ENCODE data around the gene OTUD5.
A peak's percentile ranks its signal among the peaks of the same experiment; 100 is the strongest.
"Not testable (repeated sequence)": the region's sequence is repeated elsewhere in the genome, so short reads cannot be mapped to it uniquely, and the experiment has no call there.

Gene OTUD5

DNA sequence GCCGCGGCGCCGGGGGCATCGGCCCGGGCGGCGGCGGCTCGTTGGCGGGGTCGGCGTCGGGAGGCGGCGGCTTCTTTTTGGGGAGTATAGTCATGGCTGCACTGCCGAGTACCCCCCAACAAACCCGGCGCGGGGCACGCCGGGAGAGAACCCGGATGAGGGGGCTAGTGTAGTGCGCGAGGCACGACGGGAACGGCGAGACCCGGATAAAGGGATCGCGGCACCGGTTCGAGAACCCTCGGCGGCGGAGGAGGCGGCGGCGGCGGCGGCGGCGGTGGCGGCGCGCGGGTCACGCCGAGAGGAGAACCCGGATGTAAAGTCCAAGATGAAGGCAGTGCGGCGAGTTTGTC is at the start of gene OTUD5:
OTUD5 (minus strand) TSS at position 131 of the 350 bp plus-strand sequence; CDS start at position 94, 37 bp downstream.
- DNase-seq = peak; percentile 58 to 62

GRCh38 chrX:49003696-49004095 is 46.3 kb upstream of the OTUD5 start:
- DNase-seq = no peak

GRCh38 chrX:49002091-49002935 is 44.9 kb upstream of the OTUD5 start, which contains the start of gene GRIPAP1:
TSS of gene GRIPAP1 (minus strand) at chrX:49002264. CDS start at chrX:49002229, 35 bp downstream.
- DNase-seq = peak; percentile 71 to 75

DNA sequence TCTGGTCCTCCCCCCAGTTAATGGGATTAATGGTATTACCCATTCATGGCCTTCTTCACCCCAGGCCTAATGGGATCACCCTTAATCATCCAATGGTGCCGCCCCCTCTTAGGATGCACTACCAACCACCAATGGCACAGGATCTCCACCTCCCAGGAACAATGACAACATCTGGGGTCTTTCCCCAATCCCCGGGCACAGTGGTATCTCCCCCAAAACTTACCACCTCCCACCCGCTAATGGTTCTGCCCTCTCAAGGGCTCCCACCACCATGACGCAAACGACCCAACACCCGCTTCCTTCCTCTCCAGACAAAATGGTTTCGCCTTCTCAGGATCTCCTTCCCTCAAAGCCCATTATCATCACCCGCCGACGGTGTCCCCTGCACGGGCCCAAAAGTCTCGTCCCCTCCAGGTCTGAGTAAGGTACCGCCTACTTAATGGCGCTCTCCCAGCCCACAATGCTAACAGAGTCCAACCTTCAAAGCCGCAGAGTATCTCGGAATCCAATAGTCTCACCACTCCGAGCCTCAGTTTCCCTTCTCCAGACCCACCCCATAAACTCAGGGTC is 44.2 kb upstream of the OTUD5 start:
- DNase-seq = peak; percentile 20 to 32

DNA sequence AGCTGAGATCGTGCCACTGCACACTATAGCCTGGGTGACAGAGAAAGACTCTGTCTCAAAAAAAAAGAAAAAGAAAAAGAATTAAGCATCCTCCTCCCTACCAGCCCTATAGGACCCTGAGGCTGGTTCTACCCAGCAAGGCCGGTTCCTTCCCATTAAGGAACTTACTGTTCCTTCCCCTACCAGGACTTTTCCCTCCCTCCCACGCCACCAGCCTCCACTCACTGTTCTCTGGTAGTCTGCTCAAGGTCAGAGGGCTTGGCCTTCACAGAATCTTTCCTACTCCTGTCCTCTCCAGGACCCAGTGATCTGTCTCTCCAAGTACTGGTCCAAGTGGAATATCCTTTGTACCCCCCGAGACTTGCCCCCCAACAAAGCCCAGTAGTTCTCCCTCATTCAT is 43.2 kb upstream of the OTUD5 start:
- no peak for DNase-seq

DNA sequence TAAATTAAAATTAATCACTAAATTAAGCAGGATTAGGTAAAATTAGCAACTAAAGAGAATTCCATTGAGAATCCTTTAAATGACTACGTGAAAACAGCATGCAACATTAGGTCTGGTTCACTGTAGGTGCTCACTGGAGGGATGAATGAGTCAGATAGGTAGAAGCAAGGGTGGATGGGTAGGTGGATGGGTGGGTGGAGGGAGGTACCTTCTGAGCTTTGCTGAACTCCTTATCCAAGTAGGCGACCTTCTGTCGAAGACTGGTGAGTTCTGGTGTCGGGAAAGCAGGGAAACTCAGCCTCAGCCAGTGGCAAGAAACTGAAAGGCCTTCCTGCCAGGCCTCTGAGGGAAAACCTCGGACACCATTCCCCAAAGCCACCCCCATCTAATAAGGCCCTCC is 41.6 kb upstream of the OTUD5 start:
- peak; percentile 1 to 9 for DNase-seq

- no peak for DNase-seq
Measured at GRCh38 chrX:48998391-48998790, 41.0 kb upstream of the OTUD5 start.

GRCh38 chrX:48997865-48998264 is 40.5 kb upstream of the OTUD5 start:
- DNase-seq = no peak

DNA sequence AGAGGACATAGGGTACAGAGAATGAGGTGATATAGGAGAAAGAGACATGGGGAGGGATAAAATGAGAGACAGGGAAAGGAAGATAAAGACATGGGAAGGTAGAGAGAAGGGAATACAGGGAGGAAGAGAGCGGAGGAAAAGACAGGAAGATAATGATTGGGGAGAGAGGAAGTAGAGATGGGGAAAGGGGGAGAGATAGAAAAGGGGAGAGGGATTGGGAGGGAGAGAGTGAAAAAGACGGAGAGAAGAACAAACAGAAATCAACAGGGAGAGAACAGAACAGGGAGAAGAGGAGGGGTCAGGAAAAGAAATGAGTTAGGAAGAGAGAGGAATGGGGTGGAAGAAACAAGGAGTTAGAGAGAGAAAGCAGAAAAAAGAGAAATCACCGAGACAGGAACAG is 40.0 kb upstream of the OTUD5 start:
- DNase-seq = no peak

- DNase-seq = no peak
Measured at GRCh38 chrX:48996969-48997368, 39.6 kb upstream of the OTUD5 start.

DNA sequence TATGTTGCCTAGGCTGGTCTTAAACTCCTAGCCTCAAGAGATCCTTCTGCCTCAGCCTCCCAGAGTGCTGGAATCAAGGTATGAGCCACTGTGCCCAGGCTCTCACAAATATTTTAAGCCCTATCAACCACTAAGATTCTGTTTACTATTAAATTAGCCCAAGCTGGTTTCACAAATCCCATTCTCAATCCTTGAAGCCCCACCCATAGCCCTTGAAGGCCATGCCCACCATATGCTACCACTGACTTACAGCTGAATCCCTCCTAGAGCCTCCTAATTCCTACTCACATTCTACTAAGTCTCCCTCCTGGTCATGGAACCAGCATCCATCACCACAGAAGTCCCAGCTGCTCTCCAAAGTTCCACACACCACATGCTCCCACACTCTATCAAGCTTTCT is 34.9 kb upstream of the OTUD5 start:
- DNase-seq = no peak

DNA sequence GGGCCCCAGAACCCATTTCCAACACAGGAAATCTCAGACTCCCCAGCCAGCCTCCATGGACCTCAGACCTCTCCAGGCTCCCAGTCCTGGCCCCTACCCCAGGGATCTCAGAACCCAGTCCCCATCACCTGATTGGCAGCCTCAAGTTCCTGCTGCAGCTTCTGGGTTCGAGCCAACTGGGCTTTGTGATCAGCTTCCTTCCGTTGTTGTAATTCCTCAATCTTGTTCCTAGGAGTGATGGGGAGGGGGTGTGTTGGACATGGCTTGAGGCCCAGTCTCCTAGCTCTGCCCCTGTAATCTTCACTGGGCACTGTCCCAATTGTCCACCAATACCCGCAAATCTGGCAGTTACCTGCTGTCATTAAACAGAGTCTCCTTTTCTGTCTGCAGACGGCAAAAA is 32.1 kb upstream of the OTUD5 start:
- DNase-seq = no peak

- no peak for DNase-seq
Measured at GRCh38 chrX:48983896-48984295, 26.5 kb upstream of the OTUD5 start.

DNA sequence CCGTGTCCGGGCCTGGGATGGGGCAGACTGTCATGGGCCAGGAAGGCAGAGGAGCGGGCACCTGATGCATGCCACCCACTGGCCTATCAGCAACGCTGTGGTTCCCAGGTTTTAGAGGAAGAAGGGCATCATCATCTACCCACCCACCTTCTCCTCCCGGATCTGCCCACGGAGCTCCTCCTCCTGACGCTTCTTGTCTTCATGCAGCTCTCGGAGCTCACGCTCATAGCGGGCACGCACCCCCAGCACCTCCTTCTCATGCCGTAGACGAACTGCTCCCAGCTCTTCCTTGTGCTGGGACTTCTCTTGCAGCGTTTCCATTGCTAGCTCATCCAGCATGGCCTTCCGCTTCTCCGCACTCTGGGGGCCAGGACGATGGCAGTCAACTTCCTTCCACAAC is 25.7 kb upstream of the OTUD5 start:
- no peak for DNase-seq

- DNase-seq = no peak
Measured at GRCh38 chrX:48981178-48981577, 23.8 kb upstream of the OTUD5 start.

GRCh38 chrX:48980341-48980740 is 22.9 kb upstream of the OTUD5 start:
- DNase-seq = not testable (repeated sequence)

DNA sequence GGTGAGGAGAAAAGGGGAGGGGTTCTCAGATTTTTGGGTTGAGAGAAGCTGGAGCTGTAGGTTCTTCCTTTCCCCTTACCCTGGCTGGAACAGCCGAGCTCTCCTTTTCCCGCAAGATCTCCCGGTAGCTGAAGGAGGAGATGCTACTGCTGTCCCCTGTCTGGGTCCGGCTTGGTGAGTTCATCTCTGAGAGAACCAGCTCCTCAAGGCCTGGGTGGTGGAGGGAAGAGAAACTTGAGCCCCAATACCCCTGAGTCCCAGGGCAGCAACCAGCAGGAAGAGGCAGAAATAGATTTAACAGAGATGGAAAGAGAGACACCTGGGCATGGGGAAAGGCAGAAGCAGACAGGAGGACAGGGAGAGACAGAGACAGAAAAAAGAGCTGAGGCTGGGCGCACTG is 20.8 kb upstream of the OTUD5 start:
- no peak for DNase-seq

DNA sequence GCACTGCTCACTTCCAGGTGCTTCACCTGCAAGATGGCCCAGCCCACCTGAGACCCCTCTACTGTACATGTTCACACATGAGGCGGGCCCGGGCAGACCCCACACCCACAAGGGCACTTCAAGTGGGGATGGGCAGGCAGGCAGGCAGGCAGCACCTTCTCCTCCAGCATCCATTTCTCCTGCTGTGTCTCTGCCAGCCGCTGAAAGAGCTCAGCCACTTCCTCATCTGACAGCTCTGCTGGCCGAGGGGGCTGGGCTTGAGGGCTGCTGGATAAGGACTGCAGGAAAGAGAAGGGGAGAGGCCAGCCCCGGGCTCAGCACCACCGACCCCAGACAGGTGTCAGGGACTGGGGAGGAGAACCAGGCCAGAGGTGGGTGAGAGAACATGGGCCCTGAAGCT is 18.7 kb upstream of the OTUD5 start:
- no peak for DNase-seq

DNA sequence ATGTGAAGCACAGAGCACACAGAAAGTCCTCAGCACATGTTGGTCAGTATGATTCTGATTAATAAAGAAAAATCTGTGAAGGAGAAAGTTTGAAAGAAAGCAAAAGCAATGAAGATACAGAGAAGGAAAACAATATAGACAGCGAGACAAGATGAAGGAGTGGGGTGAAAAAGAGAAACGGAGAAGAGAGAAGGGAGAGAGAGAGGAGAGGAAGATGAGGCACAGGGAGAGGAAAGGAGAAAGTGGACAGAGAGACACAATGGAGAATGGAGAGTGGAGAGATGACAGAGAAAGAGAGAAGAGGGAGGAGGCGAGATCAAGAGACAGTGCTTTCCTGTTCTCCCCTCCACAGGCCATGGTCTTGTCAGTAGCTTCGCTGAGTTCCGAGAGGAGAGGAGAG is 18.1 kb upstream of the OTUD5 start:
- no peak for DNase-seq

- no peak for DNase-seq
Measured at GRCh38 chrX:48975041-48975440, 17.6 kb upstream of the OTUD5 start.

DNA sequence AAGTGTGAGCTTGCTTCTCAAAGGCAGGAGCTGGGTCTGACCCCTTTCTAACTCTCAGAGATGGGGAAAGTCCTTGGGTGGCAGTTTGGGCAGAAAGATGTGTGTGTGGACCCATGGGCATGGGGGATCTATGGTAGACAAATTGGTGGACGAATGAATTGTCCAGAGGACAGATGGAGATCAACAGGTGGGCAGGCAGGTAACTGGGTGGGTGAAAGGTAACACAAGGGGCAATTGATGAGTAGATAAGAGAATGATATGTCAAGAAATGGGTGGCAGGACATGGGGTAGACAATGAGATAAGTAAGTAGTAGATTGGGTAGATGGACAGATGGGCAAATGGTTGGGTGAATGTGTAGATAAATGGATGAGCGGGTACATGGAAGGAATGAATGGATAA is 17.2 kb upstream of the OTUD5 start:
- DNase-seq = no peak

DNA sequence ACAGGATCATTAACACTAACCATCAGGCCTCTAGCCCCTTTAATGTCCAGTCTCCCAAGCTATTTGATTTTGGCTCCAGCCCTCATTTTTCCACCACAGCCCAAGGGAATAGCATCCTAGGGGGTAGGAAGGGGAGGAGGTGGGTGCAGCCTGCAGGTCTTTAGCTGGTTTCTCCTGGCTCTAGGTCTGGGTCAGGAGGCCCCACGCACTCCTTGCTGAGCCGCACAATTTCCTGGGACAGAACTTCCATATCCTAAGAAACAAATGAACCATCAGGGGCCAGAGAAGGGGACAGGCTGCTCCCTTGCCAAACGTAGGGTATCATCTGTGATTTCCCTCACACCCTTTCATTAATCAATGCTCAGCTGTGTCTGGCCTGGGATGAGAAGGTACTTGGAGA is 16.6 kb upstream of the OTUD5 start:
- DNase-seq = no peak

- peak; percentile 20 to 21 for DNase-seq
Measured at GRCh38 chrX:48972220-48973164, 15.1 kb upstream of the OTUD5 start.
